ENCODE measurements around the gene LCN12. TPM values are rescaled to one million over a fixed set of nuclear protein-coding genes. Genes with fewer than 3 reads are reported as not detected.
A peak's percentile ranks its signal among the peaks of the same experiment; 100 is the strongest.

The LCN12 gene
- total and polyA plus RNA-seq, 2 donors from 2014 or later, result 35.5 to 42.9 TPM

DNA sequence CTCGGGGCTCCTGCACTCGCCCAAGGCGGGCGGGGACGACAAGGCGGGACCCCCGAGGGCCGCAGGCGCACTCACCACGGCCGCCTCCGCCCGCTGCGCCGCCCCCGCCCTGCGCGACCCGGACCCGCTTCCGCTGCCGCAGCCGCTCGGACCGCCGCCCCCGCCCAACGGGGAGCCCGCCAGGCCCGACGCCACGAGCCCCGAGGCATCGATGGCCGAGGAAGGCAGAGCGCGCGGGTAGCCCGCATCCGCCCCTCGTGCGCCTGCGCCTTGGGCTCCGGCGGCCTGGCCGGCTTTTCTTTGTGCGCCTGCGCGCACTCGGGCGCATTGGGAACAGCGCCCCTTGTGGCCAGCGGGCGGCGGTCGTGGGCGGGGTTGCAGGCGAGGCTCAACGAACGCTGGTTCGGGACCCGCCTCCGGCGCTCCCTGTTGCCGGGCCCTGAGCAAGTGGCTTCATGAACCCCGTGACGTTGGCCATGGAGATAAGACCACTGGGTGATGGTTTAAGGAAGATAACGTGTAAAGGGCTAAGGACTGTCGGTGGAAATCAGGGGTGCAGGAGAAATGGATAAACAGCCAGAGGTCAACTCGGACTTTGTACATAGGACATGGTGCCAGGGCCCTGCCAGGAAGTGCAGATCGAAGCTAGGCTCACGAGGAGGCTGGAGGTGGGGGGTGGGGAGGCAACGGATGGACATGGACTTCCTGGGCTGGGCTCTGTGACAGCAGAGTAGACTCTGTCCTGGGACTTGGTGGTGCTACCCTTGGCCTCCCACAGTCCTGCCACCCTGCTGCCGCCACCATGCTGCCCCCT is 7.3 kb upstream of the LCN12 start, which contains the start of the genes C8G and FBXW5:
TSS of gene C8G (plus strand) at position 725 of the 814 bp plus-strand sequence. CDS start at position 803, 78 bp downstream.
TSS of gene FBXW5 (minus strand) at position 220 of the 814 bp plus-strand sequence. CDS start 655 bp downstream, outside the sequence.
- H3K27ac ChIP-seq (ENCODE audit: low read depth in 2 of 2, low read length in 2 of 2), result peak within 1 kb of the TSS; percentile 68 to 83
- H3K4me3 ChIP-seq (ENCODE audit: low read length in 3 of 3), result peak within 1 kb of the TSS; percentile 30 to 84 (median 63)
- H3K9ac ChIP-seq (ENCODE audit: low read length in 3 of 3), result peak within 1 kb of the TSS in 2 of 3 donors; percentile 50 to 67
- intact Hi-C loops (cut with DNase I), result loop anchor here (10.0 kb wide), 2 partner anchors 100 to 150 kb away; partner anchors contain the start of genes AJM1, CCDC183, PHPT1 and TMEM141
- H3K9me3 ChIP-seq (ENCODE audit: control insufficient read depth in 2 of 3, insufficient read depth in 1 of 3, low read length in 3 of 3), result no peaks in the 10 kb centered on the region
- peaks cover 0 to 18% (median 9%) of the 10 kb centered on the region in 3 donors for H3K4me1 ChIP-seq (ENCODE audit: control insufficient read depth in 2 of 3, insufficient read depth in 2 of 3, low read depth in 1 of 3, low read length in 3 of 3)
- FAIRE-seq (no peak), DNase-seq (peak; percentile 96 to 99 (median 97))
- H3K27me3 ChIP-seq (ENCODE audit: control insufficient read depth, insufficient read depth, low read length), result no peaks in the 10 kb centered on the region
- peak; percentile 96 for TF ChIP-seq CTCF (IDR thresholded peaks at IDR 0.05; ENCODE audit: borderline replicate concordance, extremely low read depth, insufficient read depth)
- peaks cover 0 to 22% (median 7%) of the 10 kb centered on the region in 3 donors for H3K36me3 ChIP-seq (ENCODE audit: control insufficient read depth in 2 of 3, insufficient read depth in 3 of 3, low read length in 3 of 3)

DNA sequence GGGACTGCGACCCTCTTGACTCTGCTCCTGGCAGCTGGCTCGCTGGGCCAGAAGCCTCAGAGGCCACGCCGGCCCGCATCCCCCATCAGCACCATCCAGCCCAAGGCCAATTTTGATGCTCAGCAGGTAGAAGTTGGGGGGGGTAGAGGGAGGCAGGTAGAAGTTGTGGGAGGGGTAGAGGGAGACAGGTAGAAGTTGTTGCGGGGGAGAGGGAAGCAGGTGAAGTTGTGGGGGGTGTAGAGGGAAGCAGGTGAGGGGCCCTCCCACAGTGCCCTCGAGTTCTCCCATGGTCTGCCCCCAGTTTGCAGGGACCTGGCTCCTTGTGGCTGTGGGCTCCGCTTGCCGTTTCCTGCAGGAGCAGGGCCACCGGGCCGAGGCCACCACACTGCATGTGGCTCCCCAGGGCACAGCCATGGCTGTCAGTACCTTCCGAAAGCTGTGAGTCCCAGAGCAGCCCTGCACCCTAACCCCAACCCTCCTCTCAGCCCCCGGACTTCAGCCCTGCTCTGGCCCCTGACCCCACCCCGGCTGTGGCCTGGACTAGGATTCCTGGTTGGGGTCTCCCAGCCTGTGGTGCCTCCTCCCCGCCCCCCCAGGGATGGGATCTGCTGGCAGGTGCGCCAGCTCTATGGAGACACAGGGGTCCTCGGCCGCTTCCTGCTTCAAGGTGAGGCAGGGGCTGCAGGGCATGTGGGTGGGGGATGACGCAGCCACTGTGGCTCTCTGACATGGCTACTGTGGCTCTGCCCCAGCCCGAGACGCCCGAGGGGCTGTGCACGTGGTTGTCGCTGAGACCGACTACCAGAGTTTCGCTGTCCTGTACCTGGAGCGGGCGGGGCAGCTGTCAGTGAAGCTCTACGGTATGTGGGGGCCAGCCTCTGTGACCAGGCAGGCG is 6.5 kb upstream of the LCN12 start:
- Histone ChIP-seq H3K4me3 (ENCODE audit: low read length in 3 of 3) (no peak overlapping the region), H3K9me3 (ENCODE audit: control insufficient read depth in 2 of 3, insufficient read depth in 1 of 3, low read length in 3 of 3) (no peaks in the 10 kb centered on the region), H3K9ac (ENCODE audit: low read length in 3 of 3) (no peak overlapping the region), H3K27ac (ENCODE audit: low read depth in 2 of 2, low read length in 2 of 2) (no peak overlapping the region), H3K36me3 (ENCODE audit: control insufficient read depth in 2 of 3, insufficient read depth in 3 of 3, low read length in 3 of 3) (peaks cover 0 to 16% (median 4%) of the 10 kb centered on the region in 3 donors), H3K4me1 (ENCODE audit: control insufficient read depth in 2 of 3, insufficient read depth in 2 of 3, low read depth in 1 of 3, low read length in 3 of 3) (peaks cover 0 to 22% (median 9%) of the 10 kb centered on the region in 3 donors), H3K27me3 (ENCODE audit: control insufficient read depth, insufficient read depth, low read length) (no peaks in the 10 kb centered on the region)
- no peak for FAIRE-seq
- intact Hi-C loops (cut with DNase I), result loop anchor here (10.0 kb wide), 2 partner anchors 101 to 151 kb away; partner anchors contain the start of genes AJM1, CCDC183, PHPT1 and TMEM141
- peak in 2 of 5 donors; percentile 80 to 85 for DNase-seq
- TF ChIP-seq CTCF (IDR thresholded peaks at IDR 0.05; ENCODE audit: borderline replicate concordance, extremely low read depth, insufficient read depth), result no peak

DNA sequence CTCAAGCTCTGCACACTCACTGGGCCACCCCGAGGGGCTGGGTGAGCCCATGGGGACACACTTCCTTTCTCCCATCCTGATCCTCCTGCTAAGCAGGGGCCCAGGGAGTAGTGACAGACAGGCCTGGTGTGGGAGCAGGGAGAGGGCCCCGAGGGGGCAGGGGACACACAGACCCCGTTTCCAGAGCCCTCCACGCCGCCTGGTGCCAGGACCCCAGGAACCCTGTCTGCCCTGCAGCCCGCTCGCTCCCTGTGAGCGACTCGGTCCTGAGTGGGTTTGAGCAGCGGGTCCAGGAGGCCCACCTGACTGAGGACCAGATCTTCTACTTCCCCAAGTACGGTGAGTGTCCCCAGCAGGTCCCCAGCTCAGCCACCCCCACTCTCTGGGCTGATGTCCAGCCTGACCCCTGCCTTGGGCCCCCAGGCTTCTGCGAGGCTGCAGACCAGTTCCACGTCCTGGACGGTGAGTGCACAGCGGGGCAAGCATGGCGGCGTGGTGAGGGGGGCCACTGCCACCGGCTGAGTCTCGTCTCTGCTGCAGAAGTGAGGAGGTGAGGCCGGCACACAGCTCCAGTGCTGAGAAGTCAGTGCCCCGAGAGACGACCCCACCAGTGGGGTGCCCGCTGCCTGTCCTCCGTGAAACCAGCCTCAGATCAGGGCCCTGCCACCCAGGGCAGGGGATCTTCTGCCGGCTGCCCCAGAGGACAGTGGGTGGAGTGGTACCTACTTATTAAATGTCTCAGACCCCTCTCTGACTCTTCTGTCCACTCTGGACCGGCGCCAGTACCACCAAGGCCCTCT is 5.6 kb upstream of the LCN12 start:
- no peak overlapping the region for H3K9ac ChIP-seq (ENCODE audit: low read length in 3 of 3)
- H3K27me3 ChIP-seq (ENCODE audit: control insufficient read depth, insufficient read depth, low read length), result no peaks in the 10 kb centered on the region
- no peak overlapping the region for H3K27ac ChIP-seq (ENCODE audit: low read depth in 2 of 2, low read length in 2 of 2)
- DNase-seq (peak in 2 of 5 donors; percentile 62 to 82), FAIRE-seq (no peak)
- TF ChIP-seq CTCF (IDR thresholded peaks at IDR 0.05; ENCODE audit: borderline replicate concordance, extremely low read depth, insufficient read depth), result no peak
- H3K36me3 ChIP-seq (ENCODE audit: control insufficient read depth in 2 of 3, insufficient read depth in 3 of 3, low read length in 3 of 3), result peaks cover 0 to 8% (median 3%) of the 10 kb centered on the region in 3 donors
- intact Hi-C loops (cut with DNase I), result loop anchor here (10.0 kb wide), 2 partner anchors 102 to 152 kb away; partner anchors contain the start of genes AJM1, CCDC183, PHPT1 and TMEM141
- no peaks in the 10 kb centered on the region for H3K9me3 ChIP-seq (ENCODE audit: control insufficient read depth in 2 of 3, insufficient read depth in 1 of 3, low read length in 3 of 3)
- peaks cover 0 to 23% (median 9%) of the 10 kb centered on the region in 3 donors for H3K4me1 ChIP-seq (ENCODE audit: control insufficient read depth in 2 of 3, insufficient read depth in 2 of 3, low read depth in 1 of 3, low read length in 3 of 3)
- no peak overlapping the region for H3K4me3 ChIP-seq (ENCODE audit: low read length in 3 of 3)

Measured in kidney (tissue), 14 donors.